ENCODE measurements around the gene DNAI4.
"Not testable (repeated sequence)": the region's sequence is repeated elsewhere in the genome, so short reads cannot be mapped to it uniquely, and the experiment has no call there.

DNAI4 gene

DNA sequence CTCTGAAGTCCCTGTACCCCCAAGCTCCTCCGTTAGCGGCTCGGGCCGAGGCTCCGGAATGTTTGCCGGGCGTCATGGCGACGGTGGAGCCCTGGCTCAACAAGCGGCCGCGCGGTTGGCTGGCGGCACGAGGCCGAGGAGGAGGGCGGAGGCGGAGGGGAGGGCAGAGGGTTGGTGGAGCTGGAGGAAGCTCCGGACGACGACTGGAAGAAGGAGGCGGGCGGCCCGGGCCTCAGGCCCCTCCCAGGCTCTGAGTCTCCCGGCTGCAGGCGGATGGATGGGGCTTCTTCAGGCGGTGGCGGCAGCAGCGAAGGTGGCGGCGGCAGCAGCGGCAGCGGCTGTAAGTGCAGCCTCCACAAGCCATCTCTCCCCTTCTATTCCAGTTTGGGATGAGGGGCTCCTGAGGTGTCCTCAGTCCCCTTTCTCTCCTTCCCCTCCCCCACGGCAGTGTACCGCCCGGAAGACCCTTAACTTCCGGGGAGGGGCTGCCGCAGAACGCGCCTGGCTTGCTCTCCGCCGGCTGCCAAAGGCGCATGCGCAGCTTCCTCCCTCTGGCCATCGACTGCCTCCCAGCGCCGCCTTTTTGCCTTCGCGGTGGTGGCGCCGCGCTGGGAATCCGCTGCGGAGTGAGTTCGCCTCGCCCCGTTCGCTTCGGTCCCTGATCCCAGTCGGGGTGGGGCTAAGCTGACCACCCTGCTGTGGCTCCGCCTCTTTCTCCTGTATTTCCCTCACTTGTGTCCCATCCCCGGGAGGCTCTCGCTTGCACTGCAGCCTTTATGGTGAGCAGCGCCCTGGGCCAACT lies at the start of gene DNAI4, which contains the start of gene MIER1:
Gene DNAI4, minus strand, starts transcription at position 101 of the 802 bp plus-strand sequence. Its CDS starts 25 bp downstream, at position 76.
Gene MIER1, plus strand, starts transcription at position 235 of the 802 bp plus-strand sequence. Its CDS starts 39 bp downstream, at position 274.
- DNase-seq: peak; percentile 98

DNA sequence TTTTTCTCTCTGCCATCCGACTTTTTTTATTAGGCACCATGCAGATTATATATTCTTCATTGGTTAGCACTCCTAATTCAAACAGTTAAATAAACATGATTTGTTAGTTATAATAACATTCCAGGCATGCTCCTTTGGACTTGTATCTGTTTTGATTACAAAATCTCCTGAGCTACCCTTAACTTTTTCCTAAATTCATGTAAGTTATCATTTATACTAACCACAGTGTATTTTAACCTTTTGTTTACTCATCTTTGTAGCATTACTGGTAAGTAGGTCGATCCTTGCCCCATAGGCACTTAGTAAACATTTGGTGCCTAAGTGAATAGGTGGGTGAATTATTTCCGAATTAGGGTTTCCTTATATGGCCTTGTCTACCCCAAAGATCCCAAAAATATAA lies 43.9 kb upstream of the DNAI4 start:
- no peak for DNase-seq

- not testable (repeated sequence) for DNase-seq
Measured at GRCh38 chr1:66966188-66966873, 41.7 kb upstream of the DNAI4 start.

- DNase-seq: no peak
Measured at GRCh38 chr1:66957938-66958337, 33.3 kb upstream of the DNAI4 start.

- no peak for DNase-seq
Measured at GRCh38 chr1:66954208-66954607, 29.6 kb upstream of the DNAI4 start.

DNA sequence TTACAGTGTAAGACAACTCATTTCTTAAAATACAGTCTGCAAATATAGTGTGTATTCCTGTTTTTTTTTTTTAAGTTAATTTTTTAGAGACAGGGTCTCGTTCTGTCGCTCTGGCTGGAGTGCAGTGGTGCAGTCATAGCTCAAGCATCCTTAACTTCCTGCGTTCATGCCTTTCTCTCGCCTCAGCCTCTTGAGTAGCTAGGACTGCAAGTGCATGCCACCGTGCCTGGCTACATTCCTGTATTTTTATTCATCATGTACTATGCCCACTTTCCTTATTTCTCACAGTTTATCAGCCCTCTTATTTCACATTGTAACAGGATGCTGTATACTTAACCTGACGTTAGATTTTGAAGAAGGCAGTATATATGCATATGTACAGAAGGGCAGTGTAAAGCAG lies 26.9 kb upstream of the DNAI4 start:
- DNase-seq: no peak

- DNase-seq: no peak
Measured at GRCh38 chr1:66947267-66947666, 22.6 kb upstream of the DNAI4 start.

DNA sequence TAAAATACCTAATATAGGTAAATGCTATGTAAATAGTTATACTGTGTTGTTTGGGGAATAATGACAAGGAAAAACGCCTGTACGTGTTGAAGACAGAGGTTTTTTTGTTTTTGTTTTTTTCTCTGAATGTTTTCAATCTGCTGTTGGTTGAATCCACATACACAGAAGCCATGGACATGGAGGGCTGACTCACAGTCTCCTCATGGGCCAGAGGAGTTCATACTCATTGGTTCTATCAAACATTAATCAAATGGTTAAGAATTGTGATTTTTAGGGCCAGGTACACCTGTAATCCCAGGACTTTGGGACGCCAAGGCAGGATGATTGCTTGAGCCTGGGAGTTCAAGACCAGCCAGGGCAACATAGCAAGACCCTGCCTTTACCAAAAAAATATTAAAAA lies 20.7 kb upstream of the DNAI4 start:
- DNase-seq: no peak

DNA sequence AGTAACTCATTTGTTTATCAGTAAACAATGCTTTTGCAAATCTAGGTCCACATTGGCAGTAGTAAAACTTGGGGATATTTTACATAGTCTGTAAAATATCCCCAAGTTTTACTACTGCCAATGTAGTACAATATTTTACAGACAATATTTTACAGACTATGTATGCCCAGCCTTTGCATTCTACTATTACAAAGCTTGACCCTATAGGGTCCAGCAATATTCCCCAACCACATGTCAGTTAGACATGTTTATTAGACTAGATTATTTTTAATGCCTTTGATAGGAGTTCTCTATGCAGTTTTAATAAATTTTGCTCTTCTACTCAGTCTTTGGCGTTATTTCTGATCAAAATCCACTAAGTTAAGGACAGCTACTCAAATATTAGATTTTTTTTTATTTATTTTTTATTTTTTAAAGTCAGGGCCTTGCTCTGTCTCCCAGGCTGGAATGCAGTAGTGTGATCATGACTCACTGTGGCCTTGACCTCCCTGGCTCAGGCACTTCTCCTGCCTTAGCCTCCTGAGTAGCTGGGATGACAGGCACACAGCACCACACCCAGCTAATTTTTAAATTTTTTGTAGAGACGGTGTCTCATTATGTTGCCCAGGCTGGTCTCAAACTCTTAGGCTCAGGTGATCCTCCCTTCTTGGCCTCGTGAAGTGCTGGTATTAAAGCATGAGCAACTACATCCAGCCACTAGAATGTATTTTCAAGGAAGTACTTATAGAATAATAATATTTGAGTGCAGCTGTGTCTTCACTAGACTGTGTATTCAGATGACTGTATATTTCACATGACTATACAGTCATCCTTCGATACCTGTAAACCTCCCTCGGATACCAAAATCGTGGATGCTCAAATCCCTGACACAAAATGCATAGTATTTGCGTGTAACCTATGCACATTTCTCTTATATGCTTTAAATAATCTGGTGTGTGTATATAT lies 19.9 kb upstream of the DNAI4 start:
- no peak for DNase-seq

GRCh38 chr1:66943361-66943969 lies 18.8 kb upstream of the DNAI4 start:
- DNase-seq: no peak

DNA sequence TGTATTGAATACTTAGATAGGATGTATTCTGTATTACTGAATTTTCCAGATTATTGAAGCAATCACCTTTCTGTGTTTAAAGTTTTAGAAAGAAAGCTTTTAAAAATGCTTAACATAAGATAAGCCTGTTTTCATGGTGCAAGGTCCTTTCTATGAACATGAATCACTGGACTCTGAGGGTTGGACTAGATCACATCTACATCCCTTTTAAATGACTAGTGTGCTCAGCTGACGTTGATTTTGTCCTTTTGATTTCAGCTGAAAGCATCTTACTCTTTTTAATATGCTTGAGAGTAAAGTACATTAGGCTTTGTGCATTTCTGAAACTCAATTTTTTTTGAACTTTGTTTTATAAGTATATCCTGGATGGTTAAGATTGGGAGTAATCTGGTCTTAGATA lies 16.3 kb upstream of the DNAI4 start:
- DNase-seq: no peak

- no peak for DNase-seq
Measured at GRCh38 chr1:66938613-66939012, 14.0 kb upstream of the DNAI4 start.

DNA sequence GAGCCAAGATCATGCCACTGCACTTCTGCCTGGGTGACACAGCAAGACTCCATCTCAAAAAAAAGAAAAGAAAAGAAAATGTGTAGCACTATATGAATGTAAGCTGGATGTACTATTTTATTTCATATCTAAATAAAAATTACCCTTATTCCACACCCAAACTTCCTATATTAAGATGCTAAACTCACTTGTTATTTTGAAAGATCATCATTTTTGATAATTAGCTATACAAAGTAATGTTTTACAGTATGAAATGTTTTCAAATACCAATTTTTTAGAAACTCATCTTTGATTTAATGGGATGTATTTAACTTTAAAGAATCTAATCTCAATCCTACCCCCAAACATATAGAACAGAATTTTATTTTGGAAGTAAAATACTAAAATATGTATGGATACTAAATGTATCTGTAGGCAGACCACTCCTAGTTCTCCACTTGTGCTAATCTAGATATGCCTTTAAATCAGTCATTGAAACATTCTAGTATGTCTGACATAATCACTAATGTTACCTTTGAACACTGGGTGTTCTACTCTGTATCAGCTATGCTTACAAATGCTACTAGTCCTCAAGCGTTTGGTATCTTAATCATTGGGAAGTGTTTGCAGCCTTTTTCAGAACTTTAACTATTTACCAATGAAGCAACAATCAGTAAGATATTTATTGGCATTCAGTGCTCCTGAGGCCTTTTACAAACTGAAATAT lies 13.0 kb upstream of the DNAI4 start:
- DNase-seq: no peak

DNA sequence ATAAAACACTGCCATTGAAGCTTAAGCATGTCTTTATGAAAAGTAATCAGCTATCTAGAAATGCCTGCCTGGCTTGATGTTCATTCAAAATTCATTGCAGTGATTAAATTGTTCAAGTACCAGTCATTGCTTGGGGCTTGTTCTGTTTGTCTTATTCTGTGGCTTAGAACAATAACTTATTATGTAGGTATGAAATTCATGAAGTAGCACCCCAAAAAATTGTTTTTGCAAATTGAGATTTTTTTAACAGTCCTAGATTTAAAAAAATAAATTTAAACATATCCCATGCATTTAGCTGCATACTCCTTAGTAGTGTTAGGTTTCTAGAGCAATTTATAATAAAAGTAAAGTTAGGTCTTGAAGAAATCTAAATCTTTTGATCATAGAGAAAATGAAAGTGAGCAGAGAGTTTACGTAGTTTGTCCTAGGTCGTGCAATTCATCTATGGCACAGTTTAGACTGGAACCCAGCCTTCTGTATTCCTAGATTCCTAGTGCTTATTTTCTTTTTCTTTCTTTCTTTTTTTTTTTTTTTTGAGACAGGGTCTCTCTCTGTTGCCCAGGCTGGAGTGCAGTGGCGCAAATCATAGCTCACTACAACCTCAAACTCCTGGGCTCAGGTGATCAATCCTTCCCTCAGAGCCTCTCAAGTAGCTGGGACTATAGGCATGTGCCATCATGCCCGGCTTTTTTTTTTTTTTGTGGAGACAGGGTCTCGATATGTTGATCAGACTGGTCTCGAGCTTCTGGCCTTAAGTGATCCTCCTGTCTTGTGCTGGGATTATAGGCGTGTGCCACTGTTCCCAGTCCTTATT lies 9.4 kb upstream of the DNAI4 start:
- peak; percentile 18 for DNase-seq

DNA sequence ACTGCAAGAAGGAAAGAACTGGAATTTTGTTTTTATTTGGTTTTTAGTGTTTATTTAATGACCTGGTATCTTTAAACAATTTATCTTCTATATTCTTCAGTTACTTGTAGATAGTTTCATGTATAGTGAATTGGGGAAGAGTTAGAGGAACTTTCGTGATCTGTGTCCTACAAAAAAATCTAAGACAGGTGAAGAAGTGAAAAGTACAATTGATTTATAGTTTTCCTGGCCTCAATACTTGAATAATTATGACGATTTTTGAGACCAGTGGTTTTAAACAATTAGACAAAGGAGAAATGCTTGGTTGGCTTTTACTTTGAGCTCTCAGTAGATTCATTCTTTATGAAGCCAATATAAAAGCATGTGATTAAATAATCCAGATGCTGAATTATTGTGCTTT lies 7.6 kb upstream of the DNAI4 start:
- no peak for DNase-seq

- DNase-seq: no peak
Measured at GRCh38 chr1:66931590-66931989, 6.9 kb upstream of the DNAI4 start.

DNA sequence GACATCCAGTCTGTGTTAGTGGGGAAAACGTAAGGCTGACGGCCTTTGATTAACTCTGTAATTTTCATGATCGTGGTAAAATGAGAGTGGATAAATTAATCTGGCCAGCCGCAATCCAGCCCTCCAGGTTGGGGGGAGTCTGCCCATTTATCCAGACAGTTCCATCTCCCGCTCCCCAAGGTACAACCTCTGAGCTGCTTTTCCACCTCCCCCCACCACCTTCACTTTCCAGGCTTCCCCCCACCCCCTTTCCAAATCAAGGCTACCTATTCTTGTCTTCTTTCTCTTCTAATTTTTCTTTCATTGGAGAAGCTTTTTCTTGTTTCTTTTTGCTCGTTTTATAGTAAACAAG lies 6.1 kb upstream of the DNAI4 start:
- peak; percentile 28 for DNase-seq

DNA sequence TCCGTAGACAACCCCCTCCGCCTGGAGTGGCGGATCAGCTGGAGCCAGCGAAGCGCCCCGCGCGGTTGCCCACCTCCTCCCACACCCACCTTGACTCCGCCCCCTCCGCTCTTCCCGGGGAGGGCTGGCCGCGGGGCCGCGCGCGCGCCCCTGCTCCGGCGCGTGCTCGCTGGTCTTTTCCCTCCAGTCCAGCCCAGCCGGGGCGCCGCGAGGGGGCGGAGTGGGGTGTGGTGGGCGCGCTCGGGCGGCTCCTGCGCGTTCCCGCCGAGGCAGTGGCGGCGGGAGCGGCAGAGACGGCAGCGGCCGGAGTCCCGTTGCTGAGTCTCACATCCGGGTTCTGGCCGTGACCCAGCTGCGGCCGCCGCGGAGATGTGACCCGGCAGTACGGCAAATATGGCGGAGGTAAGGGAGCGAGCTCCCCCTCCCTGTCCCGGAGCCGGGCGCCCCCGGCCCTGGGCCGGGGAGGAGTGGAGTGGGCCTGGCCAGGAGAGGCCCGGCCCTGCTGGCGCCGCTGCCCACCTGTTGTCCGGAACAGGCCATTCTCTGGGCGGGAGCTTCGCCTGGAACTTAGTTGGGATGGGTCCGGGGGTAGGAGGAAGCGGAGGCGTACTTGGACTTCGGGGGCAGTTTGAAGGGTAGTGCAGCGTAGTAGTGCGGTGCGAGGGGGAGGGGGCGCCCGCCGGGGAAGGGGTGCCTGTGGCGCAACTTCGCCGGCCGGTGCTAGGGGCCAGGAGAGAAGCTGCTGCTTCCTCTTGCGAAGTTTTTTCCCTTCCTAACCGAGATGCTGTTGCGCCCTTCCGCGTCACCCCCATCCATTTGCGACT lies 5.6 kb upstream of the DNAI4 start:
- DNase-seq: peak; percentile 89

DNA sequence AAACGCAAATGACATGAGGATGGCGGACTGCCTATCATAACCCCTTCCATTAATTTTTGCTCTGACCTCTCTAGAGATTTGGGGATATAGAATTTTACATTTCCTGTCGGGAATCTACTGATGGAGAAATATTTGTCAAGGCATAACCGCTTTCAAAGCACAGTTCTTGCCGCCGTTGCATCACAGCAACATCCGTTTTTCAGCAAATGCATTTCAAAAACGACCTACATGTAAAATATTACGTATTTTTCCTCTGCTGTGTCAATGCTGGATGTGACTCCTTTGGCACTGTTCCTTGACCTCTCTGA lies 5.0 kb upstream of the DNAI4 start:
- no peak for DNase-seq

GRCh38 chr1:66929146-66929688 lies 4.6 kb upstream of the DNAI4 start:
- DNase-seq: no peak
